ENCODE measurements around the gene ARSH.

Gene ARSH

DNA sequence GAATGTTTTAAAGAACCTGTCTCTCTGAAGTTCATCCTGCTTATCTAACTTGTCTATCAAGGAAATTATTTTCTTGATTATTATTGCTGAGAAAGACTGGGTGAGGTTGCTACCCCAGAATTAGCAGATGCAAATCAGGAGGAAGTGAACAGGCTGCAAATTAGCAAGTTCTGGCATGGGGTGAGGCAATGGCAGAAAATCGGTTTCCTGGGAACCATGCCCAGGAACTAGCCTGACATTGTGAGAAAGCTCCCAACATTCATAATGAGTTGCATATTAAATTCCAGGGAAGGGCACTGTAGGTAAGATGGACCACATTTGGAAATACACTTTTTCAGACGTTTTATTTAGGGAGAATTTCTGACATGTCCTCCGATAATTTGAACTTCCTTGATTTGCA lies 46.5 kb downstream of the ARSH start:
- Histone ChIP-seq H3K27ac (ENCODE audit: poor library complexity, severe bottlenecking) (no peak overlapping the region), H3K27me3 (ENCODE audit: insufficient read depth, poor library complexity, severe bottlenecking) (no peaks in the 10 kb centered on the region), H3K36me3 (ENCODE audit: low read depth) (no peaks in the 10 kb centered on the region), H3K9me3 (ENCODE audit: severe bottlenecking) (no peaks in the 10 kb centered on the region), H3K4me3 (ENCODE audit: severe bottlenecking) (no peak overlapping the region), H3K4me1 (ENCODE audit: insufficient read depth, poor library complexity, severe bottlenecking) (no peaks in the 10 kb centered on the region)
- no peak for DNase-seq (ENCODE audit: low spot score)
- TF ChIP-seq, protein P1, sequence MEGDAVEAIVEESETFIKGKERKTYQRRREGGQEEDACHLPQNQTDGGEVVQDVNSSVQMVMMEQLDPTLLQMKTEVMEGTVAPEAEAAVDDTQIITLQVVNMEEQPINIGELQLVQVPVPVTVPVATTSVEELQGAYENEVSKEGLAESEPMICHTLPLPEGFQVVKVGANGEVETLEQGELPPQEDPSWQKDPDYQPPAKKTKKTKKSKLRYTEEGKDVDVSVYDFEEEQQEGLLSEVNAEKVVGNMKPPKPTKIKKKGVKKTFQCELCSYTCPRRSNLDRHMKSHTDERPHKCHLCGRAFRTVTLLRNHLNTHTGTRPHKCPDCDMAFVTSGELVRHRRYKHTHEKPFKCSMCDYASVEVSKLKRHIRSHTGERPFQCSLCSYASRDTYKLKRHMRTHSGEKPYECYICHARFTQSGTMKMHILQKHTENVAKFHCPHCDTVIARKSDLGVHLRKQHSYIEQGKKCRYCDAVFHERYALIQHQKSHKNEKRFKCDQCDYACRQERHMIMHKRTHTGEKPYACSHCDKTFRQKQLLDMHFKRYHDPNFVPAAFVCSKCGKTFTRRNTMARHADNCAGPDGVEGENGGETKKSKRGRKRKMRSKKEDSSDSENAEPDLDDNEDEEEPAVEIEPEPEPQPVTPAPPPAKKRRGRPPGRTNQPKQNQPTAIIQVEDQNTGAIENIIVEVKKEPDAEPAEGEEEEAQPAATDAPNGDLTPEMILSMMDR (IDR thresholded peaks at IDR 0.05; ENCODE audit: poor library complexity, severe bottlenecking): no peak
- no peak for ATAC-seq (ENCODE audit: low read depth)

DNA sequence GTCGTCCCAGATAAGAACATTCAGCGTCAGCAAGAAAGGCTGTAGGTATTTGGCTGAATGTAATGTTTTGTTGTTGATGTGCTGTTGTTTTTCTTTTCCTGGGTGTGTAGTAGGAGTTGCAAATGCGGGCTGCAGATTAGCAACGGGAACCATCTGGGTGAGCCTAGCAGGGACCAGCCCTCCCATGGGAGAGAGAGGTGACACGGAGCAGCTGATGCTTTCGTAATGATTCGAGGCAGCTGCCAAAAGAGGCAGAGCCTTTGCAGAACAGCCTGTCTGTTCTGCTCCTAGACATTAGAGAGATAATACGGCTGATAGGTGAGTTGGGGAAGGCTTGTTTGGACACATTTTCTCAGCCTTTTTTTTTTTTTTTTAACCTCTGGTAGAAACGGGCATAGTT lies 60.2 kb downstream of the ARSH start:
- H3K27ac ChIP-seq (ENCODE audit: poor library complexity, severe bottlenecking): no peak overlapping the region
- H3K27me3 ChIP-seq (ENCODE audit: insufficient read depth, poor library complexity, severe bottlenecking): no peaks in the 10 kb centered on the region
- H3K36me3 ChIP-seq (ENCODE audit: low read depth): no peaks in the 10 kb centered on the region
- DNase-seq (ENCODE audit: low spot score): no peak
- H3K4me1 ChIP-seq (ENCODE audit: insufficient read depth, poor library complexity, severe bottlenecking): no peaks in the 10 kb centered on the region
- no peak for ATAC-seq (ENCODE audit: low read depth)
- no peak overlapping the region for H3K4me3 ChIP-seq (ENCODE audit: severe bottlenecking)
- TF ChIP-seq, protein P1 (IDR thresholded peaks at IDR 0.05; ENCODE audit: poor library complexity, severe bottlenecking): no peak
- H3K9me3 ChIP-seq (ENCODE audit: severe bottlenecking): no peaks in the 10 kb centered on the region

DNA sequence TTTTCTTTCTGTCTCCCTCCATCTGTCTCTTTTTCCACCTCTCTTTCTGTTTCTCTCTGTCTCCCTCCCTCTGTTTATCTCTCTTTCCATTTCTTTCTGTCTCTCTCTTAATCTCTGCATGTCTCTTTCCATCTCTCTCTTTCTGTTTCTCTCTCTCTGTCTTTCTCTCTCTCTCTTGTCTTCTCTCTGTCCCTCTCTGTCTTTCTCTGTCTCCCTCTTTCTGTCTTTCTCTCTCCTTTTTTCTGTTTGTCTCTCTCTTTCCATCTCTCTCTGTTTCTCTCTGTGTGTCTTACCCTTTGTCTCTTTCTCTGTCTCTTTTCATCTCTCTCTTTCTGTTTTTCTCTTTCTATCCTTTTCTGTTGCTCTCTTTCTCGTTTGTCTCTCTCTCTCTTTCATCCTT lies 69.6 kb downstream of the ARSH start:
- DNase-seq (ENCODE audit: low spot score) (no peak), ATAC-seq (ENCODE audit: low read depth) (no peak)
- H3K27ac ChIP-seq (ENCODE audit: poor library complexity, severe bottlenecking): no peak overlapping the region
- H3K9me3 ChIP-seq (ENCODE audit: severe bottlenecking): no peaks in the 10 kb centered on the region
- no peaks in the 10 kb centered on the region for H3K36me3 ChIP-seq (ENCODE audit: low read depth)
- TF ChIP-seq, protein P1 (IDR thresholded peaks at IDR 0.05; ENCODE audit: poor library complexity, severe bottlenecking): no peak
- H3K4me1 ChIP-seq (ENCODE audit: insufficient read depth, poor library complexity, severe bottlenecking): no peaks in the 10 kb centered on the region
- H3K4me3 ChIP-seq (ENCODE audit: severe bottlenecking): no peak overlapping the region
- H3K27me3 ChIP-seq (ENCODE audit: insufficient read depth, poor library complexity, severe bottlenecking): no peaks in the 10 kb centered on the region

DNA sequence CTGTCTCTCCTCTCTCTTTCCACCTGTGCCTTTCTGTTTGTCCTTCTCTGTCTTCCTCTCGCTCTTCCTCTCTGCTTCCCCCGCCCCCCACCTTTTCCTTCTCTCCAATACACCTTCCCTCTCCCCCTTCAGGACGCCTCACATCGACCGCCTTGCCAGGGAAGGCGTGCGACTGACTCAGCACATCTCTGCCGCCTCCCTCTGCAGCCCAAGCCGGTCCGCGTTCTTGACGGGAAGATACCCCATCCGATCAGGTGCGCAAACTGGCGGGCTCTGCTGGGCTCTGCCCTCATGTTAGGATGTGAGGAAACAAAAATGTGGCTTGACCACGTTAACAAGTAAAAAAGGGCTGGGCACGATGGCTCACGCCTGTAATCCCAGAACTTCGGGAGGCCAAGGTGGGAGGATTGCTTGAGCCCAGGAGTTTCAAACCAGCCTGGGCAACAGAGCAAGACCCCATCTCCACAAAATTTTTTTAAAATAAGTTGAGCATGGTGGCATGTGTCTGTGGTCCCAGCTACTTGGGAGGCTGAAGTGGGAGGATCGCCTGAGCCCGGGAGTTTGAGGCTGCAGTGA lies 70.2 kb downstream of the ARSH start:
- Histone ChIP-seq H3K4me3 (ENCODE audit: severe bottlenecking) (no peak overlapping the region), H3K4me1 (ENCODE audit: insufficient read depth, poor library complexity, severe bottlenecking) (no peaks in the 10 kb centered on the region), H3K9me3 (ENCODE audit: severe bottlenecking) (no peaks in the 10 kb centered on the region), H3K27me3 (ENCODE audit: insufficient read depth, poor library complexity, severe bottlenecking) (no peaks in the 10 kb centered on the region), H3K27ac (ENCODE audit: poor library complexity, severe bottlenecking) (no peak overlapping the region), H3K36me3 (ENCODE audit: low read depth) (no peaks in the 10 kb centered on the region)
- ATAC-seq (ENCODE audit: low read depth) (no peak), DNase-seq (ENCODE audit: low spot score) (no peak)
- TF ChIP-seq, protein P1 (IDR thresholded peaks at IDR 0.05; ENCODE audit: poor library complexity, severe bottlenecking): no peak
